ENCODE measurements around the gene UPB1.

Gene UPB1

DNA sequence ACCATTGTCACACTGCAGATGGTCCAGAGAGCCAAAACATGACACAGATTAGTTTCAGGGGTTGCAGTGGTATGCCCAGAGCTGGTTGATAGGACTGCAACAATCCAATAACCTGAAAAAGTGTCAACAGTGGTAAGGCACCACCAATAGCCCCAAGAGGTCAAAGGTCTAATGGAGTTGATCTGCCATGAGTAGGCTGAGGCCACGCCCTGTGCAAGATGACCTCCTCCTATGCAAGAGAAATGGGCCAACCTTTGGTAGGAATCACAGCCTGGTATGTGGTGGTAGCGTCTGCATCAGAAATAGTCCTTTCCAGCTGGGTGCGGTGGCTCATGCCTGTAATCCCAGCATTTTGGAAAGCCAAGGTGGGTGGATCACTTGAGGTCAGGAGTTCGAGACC, 40.2 kb downstream of the UPB1 start:
- DNase-seq (ENCODE audit: low spot score): no peak

- no peak for DNase-seq (ENCODE audit: low spot score)
These were observed 41.0 kb downstream of the UPB1 start for GRCh38 chr22:24536089-24536488.

- no peak for DNase-seq (ENCODE audit: low spot score)
These were observed 45.3 kb downstream of the UPB1 start for GRCh38 chr22:24540470-24540869.

- no peak for DNase-seq (ENCODE audit: low spot score)
These were observed 46.8 kb downstream of the UPB1 start for GRCh38 chr22:24541681-24542515.

GRCh38 chr22:24542641-24543040, 47.5 kb downstream of the UPB1 start:
- DNase-seq (ENCODE audit: low spot score): no peak

DNA sequence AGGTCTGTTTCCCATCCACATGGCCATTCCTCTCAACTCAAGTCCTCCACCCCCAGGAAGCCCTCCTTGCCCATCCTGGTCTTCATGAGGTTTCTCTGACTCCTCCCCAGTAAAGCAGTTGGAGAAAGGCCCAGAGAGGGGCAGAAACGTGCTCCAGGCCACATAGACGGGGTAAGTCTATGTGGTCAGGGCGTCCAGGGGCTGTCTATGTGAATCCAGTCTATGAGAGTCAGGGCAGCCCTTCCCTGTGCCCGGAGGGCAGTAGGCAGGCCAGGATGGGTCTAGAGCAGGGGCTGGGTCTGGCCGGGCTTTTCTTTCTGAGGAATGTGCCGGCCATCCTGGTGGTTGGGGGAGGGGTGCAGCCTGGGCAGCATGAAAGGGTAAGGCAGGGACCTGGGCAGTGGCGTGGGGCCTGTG, 48.1 kb downstream of the UPB1 start:
- no peak for DNase-seq (ENCODE audit: low spot score)

DNA sequence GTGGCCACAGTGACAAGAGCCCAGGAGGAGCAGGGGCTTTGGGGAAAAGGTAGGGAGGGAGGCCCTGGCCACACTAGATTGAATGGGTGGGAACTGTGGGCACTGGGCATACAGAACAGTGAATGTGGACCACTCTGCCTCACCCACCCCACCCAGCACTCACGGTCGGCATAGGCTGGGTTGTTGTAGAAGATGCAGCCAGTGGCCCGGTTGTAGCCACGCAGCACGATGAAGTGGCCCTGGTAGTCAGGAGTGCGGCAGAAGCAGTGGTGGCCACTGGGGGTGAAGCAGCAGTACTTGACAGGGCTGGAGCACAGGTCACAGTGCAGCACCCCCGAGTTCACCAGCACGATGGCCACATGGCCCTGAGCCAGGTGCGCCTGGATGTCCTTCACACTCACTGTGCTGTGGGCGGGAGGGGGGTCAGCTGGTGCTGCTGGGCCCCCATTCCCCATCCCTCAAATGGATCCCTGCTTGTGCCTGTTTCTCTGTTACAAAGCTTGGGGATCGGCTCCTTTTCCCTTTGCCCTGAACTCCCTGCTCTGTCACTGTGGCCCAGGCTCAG, 48.6 kb downstream of the UPB1 start:
- no peak for DNase-seq (ENCODE audit: low spot score)

- no peak for DNase-seq (ENCODE audit: low spot score)
These were observed 53.7 kb downstream of the UPB1 start for GRCh38 chr22:24548812-24549211.

DNA sequence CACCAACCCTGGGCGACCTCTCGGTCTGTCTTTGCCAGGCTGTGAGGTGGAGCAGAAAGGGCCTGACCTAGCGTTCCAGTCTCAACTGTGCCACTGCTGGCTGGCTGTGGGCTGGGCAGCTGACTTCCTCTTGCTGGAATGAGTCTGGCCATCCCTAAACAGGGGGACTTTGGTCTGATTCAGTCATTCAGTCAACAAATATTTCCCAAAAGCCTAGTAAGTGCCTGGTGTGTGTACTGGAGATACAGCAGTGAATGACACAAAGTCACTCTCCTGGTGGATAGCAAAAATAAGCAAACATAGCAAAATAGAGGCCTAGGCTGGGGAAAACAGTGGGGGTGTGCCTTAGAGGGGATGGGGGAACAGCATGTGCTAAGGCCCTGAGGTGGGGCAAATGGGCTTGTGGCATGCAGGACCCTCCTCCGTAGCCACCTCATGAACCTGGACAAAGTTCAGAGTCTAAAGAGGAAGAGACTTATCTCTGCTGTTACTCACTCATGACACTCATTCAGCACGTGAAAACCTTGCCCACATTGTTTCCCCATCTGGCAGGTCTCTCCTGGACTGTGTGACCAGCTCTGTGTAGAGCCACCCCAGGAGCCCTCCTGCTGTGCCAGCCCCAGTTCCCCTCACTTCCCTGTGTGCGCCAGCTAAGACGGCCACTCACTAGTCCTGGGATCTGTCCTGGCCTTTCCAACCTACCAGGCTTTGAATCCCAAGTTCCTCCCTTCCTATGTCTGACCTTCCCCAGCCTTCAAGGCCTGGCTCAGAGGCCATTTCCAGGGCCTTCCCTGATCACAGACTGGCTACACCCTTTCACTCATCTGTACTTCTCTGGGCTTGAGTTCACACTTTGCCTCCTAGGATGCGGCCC, 55.1 kb downstream of the UPB1 start:
- no peak for DNase-seq (ENCODE audit: low spot score)

DNA sequence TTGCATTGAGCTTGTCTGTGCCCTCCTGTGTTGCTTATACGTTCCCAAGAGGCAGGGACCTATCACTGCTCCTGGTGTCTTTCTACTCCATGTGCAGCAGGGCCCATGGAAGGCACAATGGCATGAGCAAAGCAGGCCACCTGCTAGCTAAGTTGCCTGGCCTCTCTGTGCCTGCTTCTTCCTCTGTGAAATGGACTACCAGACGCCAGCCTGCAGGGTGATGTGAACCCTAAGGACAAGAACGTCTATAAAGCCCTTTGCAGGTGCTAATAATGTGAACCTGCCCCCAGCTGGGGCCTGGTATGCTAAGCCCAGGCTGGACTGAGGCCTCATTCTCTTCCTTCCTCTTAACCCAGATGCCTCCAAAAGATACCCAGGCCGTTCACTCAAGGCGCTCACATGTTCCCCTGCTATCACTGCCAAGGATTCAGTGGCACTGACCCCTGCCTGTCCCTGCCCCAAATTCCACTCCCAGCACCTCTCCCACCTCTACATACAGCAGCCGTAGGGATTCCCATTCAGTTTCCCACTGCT, 55.8 kb downstream of the UPB1 start:
- DNase-seq (ENCODE audit: low spot score): no peak

GRCh38 chr22:24552503-24553286, 57.6 kb downstream of the UPB1 start:
- peak; percentile 71 for DNase-seq (ENCODE audit: low spot score)

GRCh38 chr22:24553597-24554312, 58.6 kb downstream of the UPB1 start:
- no peak for DNase-seq (ENCODE audit: low spot score)

DNA sequence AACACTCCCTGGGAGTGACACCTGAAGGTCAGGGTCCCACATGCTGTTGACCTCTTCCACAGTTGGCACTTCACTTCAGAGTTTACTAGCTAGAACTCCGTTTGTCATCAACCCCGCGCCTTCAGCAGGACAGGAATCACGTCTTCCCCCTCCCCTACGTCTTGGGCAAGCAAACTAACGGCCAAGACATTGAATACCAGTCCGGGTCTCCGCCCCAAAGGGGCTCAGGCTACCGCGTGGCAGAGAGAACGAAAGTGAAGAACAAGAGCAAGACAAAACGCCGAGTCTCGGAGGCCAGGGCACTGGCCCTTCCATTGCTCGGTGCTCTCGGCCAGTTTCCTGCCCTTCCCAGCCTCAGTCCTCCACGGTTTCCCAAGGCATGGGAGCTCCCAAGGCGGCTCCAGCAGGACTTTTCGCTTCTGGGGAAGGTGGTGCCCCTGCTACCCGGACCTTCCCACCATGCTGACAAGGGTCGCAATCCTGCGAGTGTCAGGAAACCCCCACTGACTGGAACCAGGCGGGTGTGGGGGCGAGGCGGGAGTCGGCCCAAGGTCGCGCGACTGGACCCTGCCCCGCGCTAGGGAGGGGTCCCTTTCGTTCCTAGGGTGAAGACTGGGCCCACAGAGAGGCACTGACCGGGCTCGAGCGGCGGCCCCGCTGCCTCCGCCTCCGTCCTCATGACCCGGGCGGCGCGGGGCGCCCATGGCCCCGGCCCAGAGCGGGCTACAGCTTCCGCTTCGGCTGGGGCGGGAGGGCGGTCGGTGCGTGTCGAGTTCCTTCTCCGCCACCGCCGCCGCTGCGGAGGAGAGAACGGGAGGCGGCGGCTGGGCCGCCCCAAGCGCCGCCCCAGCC, 59.4 kb downstream of the UPB1 start, which contains the start of gene GUCD1:
GUCD1 (minus strand) TSS at position 826 of the 852 bp plus-strand sequence; CDS start at position 679, 147 bp downstream.
- peak; percentile 36 for DNase-seq (ENCODE audit: low spot score)

DNA sequence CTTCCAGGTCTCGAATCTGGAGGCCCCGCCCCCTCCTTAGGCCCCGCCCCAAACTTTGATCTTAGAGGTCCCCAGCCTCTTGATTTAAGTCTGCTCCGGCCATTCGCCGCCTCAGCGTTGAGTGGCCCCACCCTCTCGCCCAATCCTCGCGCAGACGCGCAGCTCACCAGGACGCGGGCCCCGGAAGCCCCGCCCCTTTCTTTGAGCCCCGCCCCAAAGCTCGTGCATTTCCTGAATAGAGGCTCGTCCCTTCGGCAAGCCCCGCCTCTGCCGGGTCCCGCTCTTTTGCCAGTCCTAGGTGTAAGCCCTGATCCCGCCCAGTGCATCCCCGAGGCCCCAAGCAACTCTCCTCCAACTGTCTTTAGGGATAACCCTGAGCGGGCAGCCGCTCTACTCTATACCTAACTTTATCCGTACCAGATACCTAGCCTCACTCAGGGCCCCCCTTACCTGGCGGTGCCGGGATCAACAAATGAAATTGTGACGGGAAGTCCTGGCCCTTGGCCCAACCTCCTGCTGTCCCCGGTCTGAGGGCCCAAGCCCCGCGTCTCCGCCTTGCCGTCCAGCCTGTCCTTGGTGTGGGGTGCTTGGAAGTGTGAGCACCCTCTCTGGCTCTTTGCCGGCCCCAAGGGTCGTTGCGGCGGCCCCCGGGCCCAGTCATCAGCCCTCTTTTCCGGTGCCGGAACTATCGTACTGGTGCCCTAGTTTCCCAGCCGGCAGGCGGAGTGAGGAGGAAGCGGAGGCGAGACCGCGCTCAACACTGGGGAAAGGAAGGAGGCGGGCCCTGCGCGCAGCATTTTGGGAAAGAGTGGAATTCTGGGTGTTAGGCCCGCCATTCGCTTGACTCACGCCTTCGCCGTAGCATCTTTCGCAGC, 60.3 kb downstream of the UPB1 start, which contains the start of gene SNRPD3:
SNRPD3 (plus strand) TSS at position 835 of the 875 bp plus-strand sequence. CDS start 1,676 bp downstream, outside the sequence.
- peak; percentile 100 for DNase-seq (ENCODE audit: low spot score)

DNA sequence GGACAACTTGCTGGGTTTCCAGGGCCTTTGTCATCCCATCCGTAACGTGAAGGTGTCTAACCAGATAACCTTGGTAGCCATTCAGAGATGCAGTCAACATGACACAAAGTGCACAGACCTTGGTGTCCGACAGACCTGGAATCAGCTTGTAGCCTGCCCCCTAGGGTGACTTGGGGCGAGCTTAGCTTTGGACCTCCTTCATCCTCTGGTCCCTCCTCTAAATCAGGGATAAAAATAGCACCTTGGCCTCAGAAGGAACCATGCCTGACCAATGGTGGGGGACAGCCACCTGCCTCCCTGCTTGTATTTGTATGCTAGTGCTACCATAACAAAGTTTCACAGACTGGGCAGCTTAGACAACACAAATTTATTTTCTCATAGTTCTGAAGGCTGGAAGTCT, 64.3 kb downstream of the UPB1 start:
- no peak for DNase-seq (ENCODE audit: low spot score)

- no peak for DNase-seq (ENCODE audit: low spot score)
These were observed 68.1 kb downstream of the UPB1 start for GRCh38 chr22:24563246-24563645.

DNA sequence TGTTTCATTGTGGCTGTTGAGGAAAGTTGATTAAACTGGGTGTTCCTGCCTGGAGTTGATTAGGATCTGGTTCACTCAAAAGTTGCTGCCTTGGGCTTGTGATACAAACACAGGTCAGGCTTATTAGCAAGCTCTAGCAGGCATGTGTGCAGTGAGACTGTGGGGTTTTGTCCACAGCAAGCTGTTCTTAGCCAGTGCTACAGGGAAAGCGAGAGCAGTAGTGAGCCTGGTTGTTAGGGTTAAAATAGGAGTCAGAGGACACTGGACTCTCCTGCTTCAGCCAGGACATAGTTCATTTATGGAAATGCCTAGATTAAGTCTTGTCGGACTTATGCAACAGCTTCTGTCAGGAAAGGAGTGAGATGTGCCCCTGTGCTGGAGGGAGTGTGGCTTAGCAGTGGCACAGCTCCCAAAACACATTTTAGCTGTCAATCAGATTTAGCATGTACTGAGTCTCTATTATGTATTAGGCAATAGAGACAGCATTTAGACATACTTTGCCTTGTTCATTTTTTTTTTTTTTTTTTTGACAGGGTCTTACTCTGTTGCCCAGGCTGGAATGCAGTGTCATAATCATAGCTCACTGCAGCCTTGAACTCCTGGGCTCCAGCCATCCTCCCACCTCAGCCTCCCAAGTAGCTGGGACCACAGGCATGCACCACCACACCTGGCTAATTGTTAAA, 69.4 kb downstream of the UPB1 start:
- no peak for DNase-seq (ENCODE audit: low spot score)

- no peak for DNase-seq (ENCODE audit: low spot score)
These were observed 69.9 kb downstream of the UPB1 start for GRCh38 chr22:24565077-24565476.
